Parathyroid adenoma (tissue), 2 donors: ENCODE data around the gene PRKCA.

ENCODE experiments used
- H2AFZ ChIP-seq: fragments of 300-600 bp; sonication (generic); one replicate; pipeline ENCODE4 v1.7.0; 2017; ENCODE audit warnings: antibody characterized with exemption, mild to moderate bottlenecking
- H3K27ac ChIP-seq: fragments of 300-600 bp; sonication (generic); one replicate; pipeline ENCODE4 v1.7.0; 2017
- H3K27me3 ChIP-seq: fragments of 300-600 bp; sonication (generic); one replicate; pipeline ENCODE4 v1.7.0; 2017; ENCODE audit warnings: low read length; ENCODE audit not compliant: control insufficient read depth, insufficient read depth
- H3K36me3 ChIP-seq: fragments of 300-600 bp; sonication (generic); one replicate; pipeline ENCODE4 v1.7.0; 2017; ENCODE audit warnings: low read length; ENCODE audit not compliant: control insufficient read depth, insufficient read depth
- H3K4me1 ChIP-seq: fragments of 300-600 bp; sonication (generic); one replicate; pipeline ENCODE4 v1.7.0; 2017; ENCODE audit warnings: control low read depth
- H3K4me2 ChIP-seq: fragments of 300-600 bp; sonication (generic); one replicate; pipeline ENCODE4 v1.7.0; 2017; ENCODE audit warnings: low read length
- H3K4me3 ChIP-seq: fragments of 300-600 bp; sonication (generic); one replicate; pipeline ENCODE4 v1.7.0; 2017; ENCODE audit warnings: low read depth, low read length
- H3K79me2 ChIP-seq: fragments of 300-600 bp; sonication (generic); one replicate; pipeline ENCODE4 v1.7.0; 2017; ENCODE audit warnings: control low read depth
- H3K9ac ChIP-seq: fragments of 300-600 bp; sonication (generic); one replicate; pipeline ENCODE4 v1.7.0; 2017; ENCODE audit warnings: mild to moderate bottlenecking
- H3K9me3 ChIP-seq: fragments of 300-600 bp; sonication (generic); one replicate; pipeline ENCODE4 v1.7.0; 2017; ENCODE audit warnings: low read length; ENCODE audit not compliant: control insufficient read depth
- CTCF ChIP-seq: fragments of 300-600 bp; sonication (generic); IDR thresholded peaks from one replicate; pipeline ENCODE4 v1.7.0; 2017; ENCODE audit warnings: antibody characterized with exemption, mild to moderate bottlenecking
- donor health status: primary hyperparathyroidism.

PRKCA gene

DNA sequence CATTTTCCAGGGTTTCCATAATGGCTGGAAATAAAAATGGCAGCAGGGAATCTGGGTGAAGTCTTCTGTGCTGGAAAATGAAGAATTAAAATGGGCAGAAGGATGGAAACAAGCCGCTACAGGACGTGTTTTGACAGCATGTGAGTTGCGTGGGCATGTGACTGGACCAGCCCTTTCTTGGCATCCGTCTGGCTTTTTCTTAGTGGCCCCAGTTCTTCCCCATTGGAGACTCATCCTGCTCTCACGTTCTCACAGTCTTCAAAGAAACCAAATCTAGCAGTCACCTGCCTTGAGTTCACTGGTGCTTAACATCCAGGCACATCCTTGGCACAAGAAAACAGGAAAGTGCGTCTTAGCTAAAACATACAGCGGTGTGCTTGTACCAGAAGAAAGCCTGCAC lies 352.4 kb downstream of the PRKCA start:
- Histone ChIP-seq H3K9ac (no peak overlapping the region), H3K4me1 (no peaks in the 10 kb centered on the region), H3K27ac (no peak overlapping the region), H3K79me2 (no peaks in the 10 kb centered on the region), H3K4me2 (no peak overlapping the region), H3K36me3 (no peaks in the 10 kb centered on the region), H3K9me3 (no peaks in the 10 kb centered on the region), H3K4me3 (no peak overlapping the region), H2AFZ (no peak overlapping the region), H3K27me3 (no peaks in the 10 kb centered on the region)
- no peak for TF ChIP-seq CTCF

DNA sequence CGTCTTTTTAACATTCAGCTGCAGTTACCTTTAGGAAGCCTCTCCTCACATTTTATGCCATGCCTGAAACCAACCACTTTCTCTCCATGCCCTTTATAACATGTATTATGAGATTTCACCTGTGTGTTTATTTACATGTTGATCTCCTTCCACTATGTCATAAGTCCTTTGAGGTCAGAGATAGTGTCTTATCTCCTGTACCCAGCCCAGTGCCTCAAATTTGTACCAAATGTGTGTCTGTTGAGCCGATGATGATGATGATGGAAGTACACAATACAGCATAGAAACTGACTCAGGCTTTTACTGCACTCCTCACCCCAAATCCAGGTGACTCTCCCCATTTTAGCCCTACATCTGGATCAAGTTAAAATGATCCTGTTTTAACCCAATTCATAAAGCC lies 353.0 kb downstream of the PRKCA start:
- H3K27ac ChIP-seq: no peak overlapping the region
- H3K4me2 ChIP-seq: no peak overlapping the region
- H3K9me3 ChIP-seq: no peaks in the 10 kb centered on the region
- no peaks in the 10 kb centered on the region for H3K27me3 ChIP-seq
- H3K4me3 ChIP-seq: no peak overlapping the region
- no peaks in the 10 kb centered on the region for H3K4me1 ChIP-seq
- no peaks in the 10 kb centered on the region for H3K36me3 ChIP-seq
- H2AFZ ChIP-seq: no peak overlapping the region
- no peak for TF ChIP-seq CTCF
- H3K9ac ChIP-seq: no peak overlapping the region
- H3K79me2 ChIP-seq: no peaks in the 10 kb centered on the region

GRCh38 chr17:66655861-66656260 lies 353.4 kb downstream of the PRKCA start:
- Histone ChIP-seq H3K27me3 (no peaks in the 10 kb centered on the region), H3K4me3 (no peak overlapping the region), H2AFZ (no peak overlapping the region), H3K36me3 (no peaks in the 10 kb centered on the region), H3K79me2 (no peaks in the 10 kb centered on the region), H3K27ac (no peak overlapping the region), H3K4me1 (no peaks in the 10 kb centered on the region), H3K9me3 (no peaks in the 10 kb centered on the region), H3K9ac (no peak overlapping the region), H3K4me2 (no peak overlapping the region)
- TF ChIP-seq CTCF: no peak

DNA sequence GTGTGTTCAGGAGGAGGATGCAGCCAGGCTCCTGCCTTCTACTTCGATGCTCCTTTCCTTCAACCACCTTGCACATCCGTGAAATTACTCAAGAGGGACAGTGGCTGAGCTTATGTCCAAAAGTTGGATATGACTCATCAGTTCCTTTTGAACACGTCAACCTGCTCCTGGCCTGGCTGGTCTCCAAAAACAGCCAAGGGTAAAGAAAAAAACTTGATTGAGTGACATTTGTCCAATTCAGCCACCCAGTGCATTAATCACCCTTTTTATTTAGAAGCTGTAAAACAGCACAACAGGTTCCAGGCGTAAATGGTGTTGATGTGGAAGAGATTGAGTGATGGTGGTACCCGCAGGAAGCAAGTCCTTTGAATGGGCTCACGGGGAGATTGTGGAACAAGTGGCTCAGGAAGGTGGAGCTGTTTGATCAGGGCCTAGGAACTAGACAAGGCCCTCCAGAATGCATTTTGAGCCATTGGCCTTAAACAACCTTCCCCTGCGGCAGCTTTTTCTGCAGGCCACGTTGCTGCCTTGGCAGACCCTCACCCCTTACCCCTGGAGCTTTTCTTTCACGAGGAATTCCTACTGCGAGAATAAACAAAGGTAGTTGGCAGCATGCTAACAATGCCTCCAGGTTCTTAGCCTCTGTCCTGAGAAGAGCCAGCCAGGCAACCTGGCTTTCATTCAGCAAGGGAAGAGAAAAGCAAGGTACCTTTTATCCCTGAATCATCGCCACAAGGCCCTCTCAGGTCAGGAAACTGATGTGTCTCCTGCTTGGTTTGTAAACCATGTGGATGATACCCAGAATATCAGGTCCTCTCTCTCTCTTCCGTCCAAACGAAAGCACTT lies 359.2 kb downstream of the PRKCA start:
- Histone ChIP-seq H3K4me2 (no peak overlapping the region), H3K79me2 (no peaks in the 10 kb centered on the region), H2AFZ (no peak overlapping the region), H3K27ac (no peak overlapping the region), H3K27me3 (no peaks in the 10 kb centered on the region), H3K4me3 (no peak overlapping the region), H3K9ac (no peak overlapping the region), H3K36me3 (no peaks in the 10 kb centered on the region), H3K9me3 (no peaks in the 10 kb centered on the region), H3K4me1 (peaks cover 3% of the 10 kb centered on the region)
- no peak for TF ChIP-seq CTCF

GRCh38 chr17:66662496-66662895 lies 360.1 kb downstream of the PRKCA start:
- Histone ChIP-seq H3K4me1 (peaks cover 3% of the 10 kb centered on the region), H3K27ac (no peak overlapping the region), H3K36me3 (no peaks in the 10 kb centered on the region), H2AFZ (no peak overlapping the region), H3K4me2 (no peak overlapping the region), H3K9ac (no peak overlapping the region), H3K79me2 (no peaks in the 10 kb centered on the region), H3K4me3 (no peak overlapping the region), H3K9me3 (no peaks in the 10 kb centered on the region), H3K27me3 (no peaks in the 10 kb centered on the region)
- no peak for TF ChIP-seq CTCF
